Subcutaneous abdominal adipose tissue (tissue), 5 donors: ENCODE measurements around the gene NOS1.

ENCODE experiments used
- H3K27ac ChIP-seq: one replicate; pipeline ENCODE4 v1.7.0; 2013; ENCODE audit warnings: low read depth, mild to moderate bottlenecking, inconsistent platforms, low read length, moderate library complexity
- H3K27me3 ChIP-seq, 5 donors: one replicate each; pipeline ENCODE4 v1.7.0; 2013; ENCODE audit warnings: low read length in 5 of 5, inconsistent platforms in 1 of 5; ENCODE audit not compliant: control insufficient read depth in 5 of 5, insufficient read depth in 4 of 5
- H3K36me3 ChIP-seq, 5 donors: one replicate each; pipeline ENCODE4 v1.7.0; 2013; ENCODE audit warnings: low read length in 5 of 5; ENCODE audit not compliant: control insufficient read depth in 5 of 5, insufficient read depth in 5 of 5
- H3K4me1 ChIP-seq, 5 donors: one replicate each; pipeline ENCODE4 v1.7.0; 2013; ENCODE audit warnings: low read length in 5 of 5, mild to moderate bottlenecking in 3 of 5, moderate library complexity in 1 of 5; ENCODE audit not compliant: control insufficient read depth in 5 of 5, insufficient read depth in 5 of 5
- H3K4me3 ChIP-seq, 5 donors: one replicate each; pipeline ENCODE4 v1.7.0; 2013; ENCODE audit warnings: low read length in 5 of 5, low read depth in 1 of 5
- H3K9ac ChIP-seq, 5 donors: one replicate each; pipeline ENCODE4 v1.7.0; 2013; ENCODE audit warnings: low read length in 5 of 5, mild to moderate bottlenecking in 4 of 5, moderate library complexity in 3 of 5
- H3K9me3 ChIP-seq, 5 donors: one replicate each; pipeline ENCODE4 v1.7.0; 2013; ENCODE audit warnings: low read length in 5 of 5; ENCODE audit not compliant: control insufficient read depth in 5 of 5
- donor health status: healthy.
- donor health status: healthy.
- donor health status: healthy.
- donor health status: healthy.
- donor health status: healthy.

NOS1 gene

GRCh38 chr12:117321572-117321971, 39.9 kb downstream of the NOS1 start:
- H3K36me3 ChIP-seq: no peaks in the 10 kb centered on the region
- no peak overlapping the region for H3K27ac ChIP-seq
- H3K4me3 ChIP-seq: no peak overlapping the region
- H3K4me1 ChIP-seq: no peaks in the 10 kb centered on the region
- peaks cover 0 to 10% (median 5%) of the 10 kb centered on the region in 5 donors for H3K9me3 ChIP-seq
- H3K9ac ChIP-seq: no peak overlapping the region
- peaks cover 0 to 7% (median 3%) of the 10 kb centered on the region in 5 donors for H3K27me3 ChIP-seq

- Histone ChIP-seq H3K27me3 (peaks cover 0 to 5% (median 0%) of the 10 kb centered on the region in 5 donors), H3K27ac (no peak overlapping the region), H3K4me3 (no peak overlapping the region), H3K9ac (no peak overlapping the region), H3K9me3 (peaks cover 0 to 21% (median 13%) of the 10 kb centered on the region in 5 donors), H3K4me1 (no peaks in the 10 kb centered on the region), H3K36me3 (no peaks in the 10 kb centered on the region)
These were observed 42.8 kb downstream of the NOS1 start for GRCh38 chr12:117318591-117318990.

GRCh38 chr12:117316336-117316735, 45.1 kb downstream of the NOS1 start:
- H3K27me3 ChIP-seq: peaks cover 0 to 5% (median 0%) of the 10 kb centered on the region in 5 donors
- no peaks in the 10 kb centered on the region for H3K4me1 ChIP-seq
- peaks cover 0 to 21% (median 11%) of the 10 kb centered on the region in 5 donors for H3K9me3 ChIP-seq
- no peak overlapping the region for H3K4me3 ChIP-seq
- H3K27ac ChIP-seq: no peak overlapping the region
- no peaks in the 10 kb centered on the region for H3K36me3 ChIP-seq
- no peak overlapping the region for H3K9ac ChIP-seq

DNA sequence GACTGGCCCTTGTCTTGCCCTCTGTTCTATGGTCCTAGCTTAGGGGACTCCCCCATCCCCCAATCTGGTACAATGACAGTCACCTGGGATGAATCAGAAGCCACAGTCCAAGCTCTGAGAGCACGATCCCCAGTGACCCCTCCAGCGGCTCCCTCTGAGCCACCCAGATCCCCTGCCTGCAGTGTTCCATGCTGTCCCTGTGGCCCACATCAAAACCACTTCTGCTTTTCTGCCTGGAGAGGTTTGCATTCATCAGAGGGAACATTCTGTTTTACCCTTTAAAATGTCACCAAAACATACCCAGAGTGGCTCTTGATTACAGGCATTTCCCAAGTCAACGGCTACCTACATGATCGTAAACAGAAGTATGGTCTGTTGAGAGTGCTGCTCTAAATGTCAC, 47.5 kb downstream of the NOS1 start:
- Histone ChIP-seq H3K9me3 (peaks cover 0 to 15% (median 11%) of the 10 kb centered on the region in 5 donors), H3K9ac (no peak overlapping the region), H3K27me3 (peaks cover 0 to 5% (median 0%) of the 10 kb centered on the region in 5 donors), H3K4me3 (no peak overlapping the region), H3K36me3 (no peaks in the 10 kb centered on the region), H3K27ac (no peak overlapping the region), H3K4me1 (no peaks in the 10 kb centered on the region)

DNA sequence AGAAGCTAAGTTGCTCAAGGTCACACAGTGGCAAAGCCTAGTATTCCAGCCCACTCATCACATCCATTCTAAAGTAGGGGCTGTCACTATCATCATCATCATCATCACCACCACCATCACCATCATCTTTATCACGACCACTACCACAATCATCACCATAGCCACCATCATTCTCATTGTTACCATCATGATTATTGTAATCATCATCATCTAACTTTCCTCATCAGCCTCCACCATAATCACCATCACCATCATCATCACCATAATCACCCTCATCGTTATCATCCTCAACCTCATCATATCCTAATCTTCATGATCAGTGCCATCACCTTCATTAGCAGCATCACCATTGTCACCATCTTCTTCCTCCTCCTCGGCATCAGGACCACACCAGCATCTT, 48.7 kb downstream of the NOS1 start:
- no peaks in the 10 kb centered on the region for H3K36me3 ChIP-seq
- H3K4me3 ChIP-seq: no peak overlapping the region
- H3K9me3 ChIP-seq: peaks cover 0 to 15% (median 11%) of the 10 kb centered on the region in 5 donors
- H3K27me3 ChIP-seq: peaks cover 0 to 3% (median 0%) of the 10 kb centered on the region in 5 donors
- no peak overlapping the region for H3K9ac ChIP-seq
- no peak overlapping the region for H3K27ac ChIP-seq
- H3K4me1 ChIP-seq: no peaks in the 10 kb centered on the region

GRCh38 chr12:117309276-117309925, 52.0 kb downstream of the NOS1 start:
- Histone ChIP-seq H3K9me3 (no peaks in the 10 kb centered on the region), H3K4me3 (no peak overlapping the region), H3K27ac (no peak overlapping the region), H3K27me3 (peaks cover 0 to 3% (median 2%) of the 10 kb centered on the region in 5 donors), H3K9ac (no peak overlapping the region), H3K36me3 (no peaks in the 10 kb centered on the region), H3K4me1 (no peaks in the 10 kb centered on the region)

- Histone ChIP-seq H3K9ac (no peak overlapping the region), H3K36me3 (no peaks in the 10 kb centered on the region), H3K4me3 (no peak overlapping the region), H3K4me1 (no peaks in the 10 kb centered on the region), H3K27me3 (peaks cover 0 to 10% (median 2%) of the 10 kb centered on the region in 5 donors), H3K27ac (no peak overlapping the region), H3K9me3 (peaks cover 0 to 6% (median 5%) of the 10 kb centered on the region in 5 donors)
These were observed 61.3 kb downstream of the NOS1 start for GRCh38 chr12:117300174-117300573.

DNA sequence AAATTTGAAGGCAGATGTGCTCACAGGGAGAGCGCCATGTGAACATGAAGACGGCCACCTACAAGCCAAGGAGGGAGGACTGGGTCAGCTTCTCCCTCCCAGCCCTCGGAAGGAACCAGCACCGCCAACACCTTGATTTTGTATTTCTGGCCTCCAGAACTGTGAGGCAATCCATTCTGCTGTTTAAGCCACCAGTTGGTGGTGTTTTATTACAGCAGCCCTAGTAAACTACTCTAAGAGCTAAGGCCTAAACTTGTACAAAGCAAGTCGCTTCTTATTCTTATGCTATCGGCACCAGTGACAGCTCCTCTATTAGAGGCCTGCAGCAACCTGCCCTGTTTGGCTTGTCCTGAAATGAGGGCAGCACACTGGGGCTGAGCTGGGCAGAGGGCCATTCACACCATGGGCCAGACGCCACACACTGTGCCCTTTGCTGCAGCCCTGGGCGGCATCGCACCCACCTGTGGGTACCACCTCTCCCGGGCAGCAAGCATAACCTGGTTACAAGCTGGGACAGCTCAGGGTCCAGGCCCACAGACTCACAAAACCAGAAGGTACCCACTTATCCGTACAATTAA, 62.7 kb downstream of the NOS1 start:
- no peak overlapping the region for H3K9ac ChIP-seq
- no peak overlapping the region for H3K27ac ChIP-seq
- H3K27me3 ChIP-seq: peaks cover 5 to 19% (median 8%) of the 10 kb centered on the region in 5 donors
- H3K4me1 ChIP-seq: no peaks in the 10 kb centered on the region
- peaks cover 0 to 6% (median 5%) of the 10 kb centered on the region in 5 donors for H3K9me3 ChIP-seq
- H3K4me3 ChIP-seq: no peak overlapping the region
- H3K36me3 ChIP-seq: no peaks in the 10 kb centered on the region

DNA sequence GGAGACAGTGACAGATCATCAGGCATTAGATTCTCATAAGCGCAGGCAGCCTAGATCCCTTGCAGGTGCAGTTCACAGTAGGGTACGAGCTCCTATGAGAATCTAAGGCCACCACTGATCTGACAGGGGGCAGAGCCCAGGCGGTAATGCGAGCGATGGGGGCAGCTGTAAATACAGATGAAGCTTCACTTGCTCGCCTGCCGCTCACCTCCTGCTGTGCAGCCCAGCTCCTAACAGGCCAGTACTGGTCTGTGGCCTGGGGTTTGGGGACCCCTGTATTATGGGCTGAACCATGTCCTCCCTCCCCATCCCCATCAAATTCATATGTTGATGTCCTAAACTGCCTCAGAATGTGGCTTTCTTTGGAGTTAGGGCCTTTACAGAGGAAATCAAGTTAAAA, 63.2 kb downstream of the NOS1 start:
- Histone ChIP-seq H3K27me3 (peaks cover 6 to 20% (median 8%) of the 10 kb centered on the region in 5 donors), H3K4me3 (no peak overlapping the region), H3K9ac (no peak overlapping the region), H3K9me3 (peaks cover 0 to 6% (median 5%) of the 10 kb centered on the region in 5 donors), H3K36me3 (no peaks in the 10 kb centered on the region), H3K27ac (no peak overlapping the region), H3K4me1 (no peaks in the 10 kb centered on the region)

- Histone ChIP-seq H3K27ac (no peak overlapping the region), H3K9me3 (peaks cover 0 to 6% (median 5%) of the 10 kb centered on the region in 5 donors), H3K4me1 (no peaks in the 10 kb centered on the region), H3K36me3 (no peaks in the 10 kb centered on the region), H3K9ac (no peak overlapping the region), H3K27me3 (peaks cover 7 to 30% (median 10%) of the 10 kb centered on the region in 5 donors), H3K4me3 (no peak overlapping the region)
These were observed 67.2 kb downstream of the NOS1 start for GRCh38 chr12:117294189-117294603.
